HEK293 (cell line): ENCODE measurements around the gene SBF1.

ENCODE experiments used
- ATF2 ChIP-seq: fragments of 450-650 bp; formaldehyde crosslinking; IDR thresholded peaks from 2 replicates; pipeline ENCODE4 v1.5.1; 2016; ENCODE audit warnings: missing biosample characterization, missing genetic modification characterization, low read depth
- CTCF ChIP-seq: fragments of 450-650 bp; formaldehyde crosslinking; IDR thresholded peaks from 2 replicates; pipeline ENCODE4 v1.5.1; 2016; ENCODE audit warnings: missing biosample characterization, missing genetic modification characterization
- ELK4 ChIP-seq: IDR thresholded peaks from 2 replicates; pipeline ENCODE4 v1.6.1; 2011; ENCODE audit warnings: mild to moderate bottlenecking, low read depth, low read length, borderline replicate concordance
- KLF16 ChIP-seq: fragments of 450-650 bp; formaldehyde crosslinking; IDR thresholded peaks from 2 replicates; pipeline ENCODE4 v1.5.1; 2017; ENCODE audit warnings: missing biosample characterization, missing genetic modification characterization
- REST ChIP-seq: fragments of 450-650 bp; formaldehyde crosslinking; IDR thresholded peaks from 2 replicates; pipeline ENCODE4 v1.5.1; 2016; ENCODE audit warnings: missing biosample characterization, missing genetic modification characterization
- ZBTB1 ChIP-seq: fragments of 450-650 bp; formaldehyde crosslinking; IDR thresholded peaks from 2 replicates; pipeline ENCODE4 v1.5.1; 2016; ENCODE audit warnings: missing biosample characterization, missing genetic modification characterization
- ZNF10 ChIP-seq: fragments of 450-650 bp; formaldehyde crosslinking; IDR thresholded peaks from 2 replicates; pipeline ENCODE4 v1.5.1; 2017; ENCODE audit warnings: missing biosample characterization, missing genetic modification characterization
- ZNF121 ChIP-seq: fragments of 450-650 bp; formaldehyde crosslinking; IDR thresholded peaks from 2 replicates; pipeline ENCODE4 v1.5.1; 2016; ENCODE audit warnings: missing biosample characterization, missing genetic modification characterization
- ZNF350 ChIP-seq: fragments of 450-650 bp; formaldehyde crosslinking; IDR thresholded peaks from 2 replicates; pipeline ENCODE4 v1.5.0; 2017; ENCODE audit warnings: missing biosample characterization, mild to moderate bottlenecking, missing genetic modification characterization
- ZNF843 ChIP-seq: fragments of 450-650 bp; formaldehyde crosslinking; IDR thresholded peaks from 2 replicates; pipeline ENCODE4 v1.5.1; 2016; ENCODE audit warnings: missing biosample characterization, missing genetic modification characterization
- ZSCAN18 ChIP-seq: fragments of 450-650 bp; formaldehyde crosslinking; IDR thresholded peaks from 2 replicates; pipeline ENCODE4 v1.5.1; 2016; ENCODE audit warnings: missing biosample characterization, missing genetic modification characterization

GRCh38 chr22:50507991-50508884 is 33.4 kb upstream of the SBF1 start, which contains the start of gene NCAPH2:
- TF ChIP-seq CTCF (no peak), REST (tag by site-specific recombination) (no peak), ZBTB1 (tag by site-specific recombination) (no peak), ZNF121 (tag by site-specific recombination) (no peak), ZNF843 (tag by site-specific recombination) (no peak), KLF16 (tag by site-specific recombination) (peak; percentile 98), ZNF10 (no peak), ZSCAN18 (tag by site-specific recombination) (peak; percentile 77; the same call in 1 of the 2 replicates), ZNF350 (tag by site-specific recombination) (no peak), ELK4 (no peak), ATF2 (tag by site-specific recombination) (peak; percentile 96)
